Astrocyte (in vitro differentiated cells and primary cell): Measurements from ENCODE around the gene TTLL5. TPM values are rescaled to one million over a fixed set of nuclear protein-coding genes. Genes with fewer than 3 reads are reported as not detected.

Source experiments
- DNase-seq: peaks from one replicate; pipeline ENCODE4 v3.0.0-alpha.2; 2010; ENCODE audit warnings: low read depth
- FAIRE-seq: peaks from 2 replicates; lab custom pipeline; 2011; peaks lifted over from hg19 to GRCh38; lab: Jason Lieb, UNC
- H2AFZ ChIP-seq: 2 replicates; pipeline ENCODE4 v1.6.0; 2012; ENCODE audit warnings: low read depth, low read length, inconsistent platforms
- H3K27ac ChIP-seq: 2 replicates; pipeline ENCODE4 v1.5.1; 2011; ENCODE audit warnings: low read depth, low read length, inconsistent platforms
- H3K27me3 ChIP-seq: 2 replicates; pipeline ENCODE4 v1.6.0; 2011; ENCODE audit warnings: low read length, inconsistent platforms; ENCODE audit not compliant: insufficient read depth
- H3K36me3 ChIP-seq: 2 replicates; pipeline ENCODE4 v1.5.1; 2011; ENCODE audit warnings: low read length, inconsistent platforms; ENCODE audit not compliant: insufficient read depth
- H3K4me1 ChIP-seq: 2 replicates; pipeline ENCODE4 v1.5.1; 2011; ENCODE audit warnings: low read length, inconsistent platforms; ENCODE audit not compliant: insufficient read depth
- H3K4me2 ChIP-seq: 2 replicates; pipeline ENCODE4 v1.6.0; 2012; ENCODE audit warnings: low read length, inconsistent platforms
- H3K4me3 ChIP-seq: 2 replicates; pipeline ENCODE4 v1.5.1; 2011; ENCODE audit warnings: low read depth, mild to moderate bottlenecking, low read length, inconsistent platforms; ENCODE audit not compliant: insufficient read depth
- H3K79me2 ChIP-seq: 2 replicates; pipeline ENCODE4 v1.6.0; 2012; ENCODE audit warnings: mild to moderate bottlenecking, low read length, inconsistent platforms; ENCODE audit not compliant: insufficient read depth
- H3K9ac ChIP-seq: 2 replicates; pipeline ENCODE4 v1.6.0; 2012; ENCODE audit warnings: mild to moderate bottlenecking, low read length, inconsistent platforms
- H3K9me3 ChIP-seq: 2 replicates; pipeline ENCODE4 v1.5.1; 2012; ENCODE audit warnings: low read depth, mild to moderate bottlenecking, low read length, inconsistent platforms; ENCODE audit not compliant: insufficient read depth
- H4K20me1 ChIP-seq: 2 replicates; pipeline ENCODE4 v1.6.0; 2012; ENCODE audit warnings: low read length, inconsistent platforms; ENCODE audit not compliant: insufficient read depth
- H3K27ac Mint-ChIP-seq: one replicate; pipeline ENCODE4 v1.8.0; 2021; ENCODE audit warnings: mild to moderate bottlenecking, mixed read lengths; ENCODE audit not compliant: unreplicated experiment
- H3K27me3 Mint-ChIP-seq: one replicate; pipeline ENCODE4 v1.8.0; 2021; ENCODE audit warnings: low read depth, mixed read lengths; ENCODE audit not compliant: unreplicated experiment
- H3K36me3 Mint-ChIP-seq: one replicate; pipeline ENCODE4 v1.8.0; 2021; ENCODE audit warnings: low read depth, mixed read lengths; ENCODE audit not compliant: unreplicated experiment
- H3K4me1 Mint-ChIP-seq: one replicate; pipeline ENCODE4 v1.8.0; 2021; ENCODE audit warnings: low read depth, mixed read lengths; ENCODE audit not compliant: unreplicated experiment
- H3K4me3 Mint-ChIP-seq: one replicate; pipeline ENCODE4 v1.8.0; 2021; ENCODE audit warnings: mild to moderate bottlenecking, moderate library complexity, mixed read lengths; ENCODE audit not compliant: unreplicated experiment
- H3K9me3 Mint-ChIP-seq: one replicate; pipeline ENCODE4 v1.8.0; 2021; ENCODE audit warnings: mild to moderate bottlenecking, mixed read lengths; ENCODE audit not compliant: unreplicated experiment
- EZH2 ChIP-seq: IDR thresholded peaks from 2 replicates; pipeline ENCODE4 v1.6.1; 2012; ENCODE audit warnings: mild to moderate bottlenecking, low read length, inconsistent platforms; ENCODE audit not compliant: insufficient read depth
- total RNA-seq: library from RNA; stranded (reverse); gene quantifications from 2 replicates; pipeline ENCODE4 v1.2.1, GENCODE V29; 2021
- TF ChIP-seq, protein P1 (sequence below): IDR thresholded peaks from 2 replicates; pipeline ENCODE4 v1.5.1; 2011; ENCODE audit warnings: low read depth, mild to moderate bottlenecking, inconsistent platforms, low read length, moderate library complexity; ENCODE audit not compliant: insufficient read depth

TTLL5 gene
- total RNA-seq, 1 donor from 2014 or later = 24.0 TPM

DNA sequence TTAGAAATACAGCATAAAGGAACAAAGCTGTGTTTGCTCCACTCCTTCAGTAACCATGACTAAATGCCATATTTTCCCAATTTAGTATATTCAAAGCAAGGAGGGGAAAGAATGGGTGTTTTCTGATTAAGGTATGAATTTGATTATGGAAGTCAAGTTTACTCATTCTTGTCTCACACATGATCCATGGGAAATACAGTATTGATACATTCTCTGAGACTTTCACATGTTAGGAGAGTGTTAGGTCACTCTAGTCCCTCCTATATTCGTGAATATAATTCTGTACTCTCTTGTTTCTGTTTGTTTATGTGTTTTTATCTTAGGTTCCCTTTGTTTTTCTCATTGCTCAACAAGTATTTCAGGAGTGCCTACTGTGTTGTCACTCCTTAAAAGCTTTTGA lies 42.4 kb downstream of the TTLL5 start:
- H3K27me3 ChIP-seq = no peaks in the 10 kb centered on the region
- H3K4me3 ChIP-seq = no peak overlapping the region
- H3K36me3 Mint-ChIP-seq = peaks cover 15% of the 10 kb centered on the region
- H3K27ac Mint-ChIP-seq = no peak overlapping the region
- H3K9me3 Mint-ChIP-seq = no peaks in the 10 kb centered on the region
- DNase-seq = no peak
- H2AFZ ChIP-seq = no peak overlapping the region
- no peaks in the 10 kb centered on the region for H4K20me1 ChIP-seq
- peak overlapping the region; percentile 58 for H3K27ac ChIP-seq
- no peak for TF ChIP-seq EZH2
- TF ChIP-seq, protein P1, sequence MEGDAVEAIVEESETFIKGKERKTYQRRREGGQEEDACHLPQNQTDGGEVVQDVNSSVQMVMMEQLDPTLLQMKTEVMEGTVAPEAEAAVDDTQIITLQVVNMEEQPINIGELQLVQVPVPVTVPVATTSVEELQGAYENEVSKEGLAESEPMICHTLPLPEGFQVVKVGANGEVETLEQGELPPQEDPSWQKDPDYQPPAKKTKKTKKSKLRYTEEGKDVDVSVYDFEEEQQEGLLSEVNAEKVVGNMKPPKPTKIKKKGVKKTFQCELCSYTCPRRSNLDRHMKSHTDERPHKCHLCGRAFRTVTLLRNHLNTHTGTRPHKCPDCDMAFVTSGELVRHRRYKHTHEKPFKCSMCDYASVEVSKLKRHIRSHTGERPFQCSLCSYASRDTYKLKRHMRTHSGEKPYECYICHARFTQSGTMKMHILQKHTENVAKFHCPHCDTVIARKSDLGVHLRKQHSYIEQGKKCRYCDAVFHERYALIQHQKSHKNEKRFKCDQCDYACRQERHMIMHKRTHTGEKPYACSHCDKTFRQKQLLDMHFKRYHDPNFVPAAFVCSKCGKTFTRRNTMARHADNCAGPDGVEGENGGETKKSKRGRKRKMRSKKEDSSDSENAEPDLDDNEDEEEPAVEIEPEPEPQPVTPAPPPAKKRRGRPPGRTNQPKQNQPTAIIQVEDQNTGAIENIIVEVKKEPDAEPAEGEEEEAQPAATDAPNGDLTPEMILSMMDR = no peak
- H3K79me2 ChIP-seq = no peaks in the 10 kb centered on the region
- H3K36me3 ChIP-seq = peaks cover 13% of the 10 kb centered on the region
- H3K9ac ChIP-seq = peak overlapping the region; percentile 6
- peaks cover 11% of the 10 kb centered on the region for H3K4me1 Mint-ChIP-seq
- H3K4me2 ChIP-seq = peak overlapping the region; percentile 57
- no peak overlapping the region for H3K4me3 Mint-ChIP-seq
- peaks cover 15% of the 10 kb centered on the region for H3K4me1 ChIP-seq
- H3K27me3 Mint-ChIP-seq = no peaks in the 10 kb centered on the region
- no peaks in the 10 kb centered on the region for H3K9me3 ChIP-seq
- no peak for FAIRE-seq

DNA sequence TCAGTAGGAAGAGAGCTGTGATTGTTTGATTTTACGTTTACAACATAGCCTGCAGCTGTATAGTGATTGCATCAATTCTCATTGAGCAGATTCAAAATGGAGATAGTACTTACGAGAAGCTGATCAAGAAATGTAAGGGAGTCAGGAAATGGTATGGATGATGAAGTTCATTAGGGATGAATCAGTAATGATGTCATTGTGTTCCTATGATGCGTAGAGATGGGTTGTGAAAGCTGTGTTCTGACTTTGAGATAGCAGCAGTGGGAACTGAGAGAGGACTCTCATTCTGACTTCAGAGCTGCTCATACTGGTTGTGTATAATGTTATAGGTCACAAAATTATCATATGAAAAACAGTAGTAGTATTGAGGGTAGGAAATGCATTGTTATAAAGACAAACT lies 44.0 kb downstream of the TTLL5 start:
- H3K36me3 ChIP-seq = peaks cover 3% of the 10 kb centered on the region
- FAIRE-seq (no peak), DNase-seq (no peak)
- Mint-ChIP-seq H3K36me3 (peaks cover 13% of the 10 kb centered on the region), H3K9me3 (no peaks in the 10 kb centered on the region), H3K27me3 (no peaks in the 10 kb centered on the region), H3K27ac (no peak overlapping the region), H3K4me3 (no peak overlapping the region), H3K4me1 (peaks cover 11% of the 10 kb centered on the region)
- no peak overlapping the region for H3K4me2 ChIP-seq
- TF ChIP-seq, protein P1 = no peak
- no peak for TF ChIP-seq EZH2
- no peak overlapping the region for H3K4me3 ChIP-seq
- H2AFZ ChIP-seq = no peak overlapping the region
- no peaks in the 10 kb centered on the region for H4K20me1 ChIP-seq
- peaks cover 15% of the 10 kb centered on the region for H3K4me1 ChIP-seq
- H3K9ac ChIP-seq = no peak overlapping the region
- H3K27ac ChIP-seq = no peak overlapping the region
- H3K9me3 ChIP-seq = no peaks in the 10 kb centered on the region
- H3K27me3 ChIP-seq = no peaks in the 10 kb centered on the region
- no peaks in the 10 kb centered on the region for H3K79me2 ChIP-seq

DNA sequence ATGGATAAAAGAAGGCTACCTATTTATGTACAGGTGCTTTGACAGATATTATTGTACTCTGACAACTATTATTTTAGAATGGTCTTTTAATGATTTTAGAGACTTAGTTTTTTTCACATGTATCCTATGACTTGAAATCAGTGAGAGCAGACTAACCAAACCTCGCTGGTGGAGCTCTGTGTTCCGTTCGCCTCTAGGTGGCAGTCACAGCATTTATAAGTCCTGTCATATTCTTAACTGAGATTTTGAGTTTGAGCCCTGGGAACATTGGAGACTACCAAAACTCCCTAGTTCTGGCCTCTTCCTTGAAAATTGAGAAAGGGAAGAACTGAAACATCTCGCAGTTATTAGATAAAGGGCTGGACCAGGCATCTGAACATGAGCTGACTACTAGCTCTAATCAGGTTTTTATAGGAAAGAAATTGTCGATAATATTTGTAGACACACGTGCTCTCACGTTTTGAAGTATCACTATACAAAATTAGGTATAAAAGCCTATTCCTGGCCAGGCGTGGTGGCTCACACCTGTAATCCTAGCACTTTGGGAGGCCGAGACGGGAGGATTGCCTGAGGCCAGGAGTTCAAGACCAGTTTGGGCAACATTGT lies 48.3 kb downstream of the TTLL5 start:
- Histone ChIP-seq H4K20me1 (no peaks in the 10 kb centered on the region), H3K9me3 (no peaks in the 10 kb centered on the region), H3K79me2 (no peaks in the 10 kb centered on the region), H2AFZ (no peak overlapping the region), H3K36me3 (no peaks in the 10 kb centered on the region), H3K27ac (no peak overlapping the region), H3K4me2 (no peak overlapping the region), H3K9ac (no peak overlapping the region), H3K27me3 (no peaks in the 10 kb centered on the region), H3K4me3 (no peak overlapping the region), H3K4me1 (peaks cover 18% of the 10 kb centered on the region)
- no peaks in the 10 kb centered on the region for H3K9me3 Mint-ChIP-seq
- no peaks in the 10 kb centered on the region for H3K36me3 Mint-ChIP-seq
- DNase-seq (peak; percentile 64), FAIRE-seq (peak; percentile 71)
- H3K4me3 Mint-ChIP-seq = no peak overlapping the region
- no peaks in the 10 kb centered on the region for H3K27me3 Mint-ChIP-seq
- no peak overlapping the region for H3K27ac Mint-ChIP-seq
- TF ChIP-seq, protein P1 = peak; percentile 88
- no peak for TF ChIP-seq EZH2
- peaks cover 26% of the 10 kb centered on the region for H3K4me1 Mint-ChIP-seq
